A549 (cell line): ENCODE data around the gene NRXN3. TPM values are rescaled to one million over a fixed set of nuclear protein-coding genes. Genes with fewer than 3 reads are reported as not detected.

Experiments used
- ATAC-seq, 2 experiments: fragments of 200-7000 bp in 1 of 2; fragments of >200 bp in 1 of 2; cut with Nextera tagmentation in 1 of 2; cut with Tn5 transposase in 1 of 2; 3 replicates each; pipeline versions ENCODE4 v1.8.0 to v1.9.1; 2018 to 2020; ENCODE audit warnings: mild to moderate bottlenecking in 1 of 2, moderate library complexity in 1 of 2
- CTCF ChIA-PET: fragments of 300-600 bp; sonication (Branson Sonifier 250); formaldehyde crosslinking; extraction: SDS; loops from one replicate; lab custom pipeline; 2021; ENCODE audit warnings: antibody characterized with exemption, inconsistent platforms; lab: Yijun Ruan, JAX
- POLR2A ChIA-PET: fragments of 350-600 bp; formaldehyde crosslinking; extraction: SDS; loops from one replicate; lab custom pipeline; 2021; ENCODE audit warnings: antibody characterized with exemption, inconsistent platforms; lab: Yijun Ruan, JAX
- DNase-seq, 2 experiments: peaks; one replicate each; pipeline versions ENCODE4 v3.0.0 to v3.0.0-alpha.2; 2011 to 2016; ENCODE audit warnings: low read depth in 1 of 2, low spot score in 1 of 2
- FAIRE-seq: peaks from 2 replicates; lab custom pipeline; 2011; peaks lifted over from hg19 to GRCh38; lab: Jason Lieb, UNC
- H3K27ac ChIP-seq, 2 experiments: fragments of >200 bp; sonication (Bioruptor Twin); formaldehyde crosslinking; 3 replicates each; pipeline ENCODE4 v1.5.1; 2016 to 2017
- H3K4me1 ChIP-seq: fragments of >200 bp; sonication (Bioruptor Twin); formaldehyde crosslinking; 3 replicates; pipeline ENCODE4 v1.6.1; 2016
- H3K4me2 ChIP-seq: fragments of >200 bp; sonication (Bioruptor Twin); formaldehyde crosslinking; 3 replicates; pipeline ENCODE4 v1.6.1; 2016
- H3K4me3 ChIP-seq: fragments of >200 bp; sonication (Bioruptor Twin); formaldehyde crosslinking; 3 replicates; pipeline ENCODE4 v1.5.1; 2016
- H3K9me3 ChIP-seq: fragments of >200 bp; sonication (Bioruptor Twin); formaldehyde crosslinking; 3 replicates; pipeline ENCODE4 v1.6.1; 2016
- BHLHE40 ChIP-seq: IDR thresholded peaks from 2 replicates; pipeline ENCODE4 v1.6.1; 2012; ENCODE audit warnings: low read depth, low read length, inconsistent platforms
- CBX8 ChIP-seq: fragments of 200-600 bp; sonication (generic); IDR thresholded peaks from 2 replicates; pipeline ENCODE4 v1.6.1; 2016
- CHD4 ChIP-seq: fragments of 200-600 bp; sonication (generic); IDR thresholded peaks from 2 replicates; pipeline ENCODE4 v1.6.1; 2016; ENCODE audit warnings: antibody characterized with exemption, mild to moderate bottlenecking, borderline replicate concordance
- FOSB ChIP-seq: fragments of 250-450 bp; sonication (Bioruptor Pico); IDR thresholded peaks from 2 replicates; pipeline ENCODE4 v1.5.0; 2020; ENCODE audit warnings: mild to moderate bottlenecking, moderate library complexity
- HEYL ChIP-seq: fragments of 250-450 bp; sonication (Bioruptor Pico); IDR thresholded peaks from 2 replicates; pipeline ENCODE4 v1.8.0; 2021; ENCODE audit warnings: mild to moderate bottlenecking, moderate library complexity
- HOXA7 ChIP-seq: fragments of 250-450 bp; sonication (Bioruptor Pico); IDR thresholded peaks from 2 replicates; pipeline ENCODE4 v1.5.0; 2020; ENCODE audit warnings: mild to moderate bottlenecking, moderate library complexity
- JUNB ChIP-seq: fragments of >200 bp; sonication (Bioruptor Twin); formaldehyde crosslinking; IDR thresholded peaks from 2 replicates; pipeline ENCODE4 v1.6.1; 2016
- KDM5A ChIP-seq: fragments of 200-600 bp; sonication (generic); IDR thresholded peaks from 2 replicates; pipeline ENCODE4 v1.6.1; 2016; ENCODE audit warnings: antibody characterized with exemption, mild to moderate bottlenecking
- MAFK ChIP-seq: fragments of 450-650 bp; IDR thresholded peaks from 2 replicates; pipeline ENCODE4 v1.6.1; 2014; ENCODE audit not compliant: partially characterized antibody
- MAZ ChIP-seq: fragments of 150-350 bp; IDR thresholded peaks from 2 replicates; pipeline ENCODE4 v1.6.1; 2014; ENCODE audit warnings: antibody characterized with exemption, low read depth, low read length, borderline replicate concordance
- PHF8 ChIP-seq: fragments of 200-600 bp; sonication (generic); IDR thresholded peaks from 2 replicates; pipeline ENCODE4 v1.6.1; 2016; ENCODE audit warnings: low read depth, mild to moderate bottlenecking, antibody characterized with exemption, moderate library complexity, borderline replicate concordance
- POLR2A ChIP-seq: IDR thresholded peaks from 2 replicates; pipeline ENCODE4 v1.6.1; 2012; ENCODE audit warnings: mild to moderate bottlenecking, low read length
- RAD21 ChIP-seq, 2 experiments: fragments of >200 bp in 1 of 2; sonication (Bioruptor Twin) in 1 of 2; formaldehyde crosslinking in 1 of 2; IDR thresholded peaks in 1 of 2; conservative IDR thresholded peaks in 1 of 2; 2 replicates in 1 of 2; 3 replicates in 1 of 2; pipeline ENCODE4 v1.6.1; 2012 to 2018; ENCODE audit warnings: inconsistent platforms in 1 of 2
- RARB ChIP-seq: fragments of 250-450 bp; sonication (Bioruptor Pico); IDR thresholded peaks from 2 replicates; pipeline ENCODE4 v1.8.0; 2021; ENCODE audit warnings: mild to moderate bottlenecking, moderate library complexity
- RCOR1 ChIP-seq: fragments of 150-350 bp; IDR thresholded peaks from 2 replicates; pipeline ENCODE4 v1.6.1; 2014; ENCODE audit warnings: antibody characterized with exemption, low read length, low read depth
- RFX5 ChIP-seq: fragments of 450-650 bp; IDR thresholded peaks from 2 replicates; pipeline ENCODE4 v1.7.1; 2014; ENCODE audit warnings: antibody characterized with exemption, mild to moderate bottlenecking, moderate library complexity
- RNF2 ChIP-seq: fragments of 200-600 bp; sonication (generic); IDR thresholded peaks from 2 replicates; pipeline ENCODE4 v1.6.1; 2016; ENCODE audit warnings: low read depth, mild to moderate bottlenecking, antibody characterized with exemption, moderate library complexity, borderline replicate concordance
- SMC3 ChIP-seq: fragments of >200 bp; sonication (Bioruptor Twin); formaldehyde crosslinking; IDR thresholded peaks from 3 replicates; pipeline ENCODE4 v1.6.1; 2018; ENCODE audit warnings: inconsistent platforms
- SREBF2 ChIP-seq: fragments of 450-650 bp; IDR thresholded peaks from 2 replicates; pipeline ENCODE4 v1.6.1; 2014; ENCODE audit warnings: mild to moderate bottlenecking, moderate library complexity
- TFCP2L1 ChIP-seq: fragments of 250-450 bp; sonication (Bioruptor Pico); IDR thresholded peaks from 2 replicates; pipeline ENCODE4 v1.5.0; 2021; ENCODE audit warnings: mild to moderate bottlenecking
- WGBS: methylation state at CpG from one replicate; pipeline ENCODE4 v1.1.6; 2017; ENCODE audit errors: missing lambda C conversion rate; 5-methylcytosine and 5-hydroxymethylcytosine counted together
- polyA plus RNA-seq, 4 experiments: library from polyadenylated mRNA; depleted of rRNA in 3 of 4; stranded (reverse); fragments of >200 nt; fragmentation: RNase III in 1 of 4; extraction: RNeasy Plus Mini Kit Qiagen cat#74134 plus additional on column Dnase treatment in 1 of 4; gene quantifications; 2 replicates in 3 of 4; 3 replicates in 1 of 4; pipeline ENCODE4 v1.2.3, GENCODE V29; 2011 to 2017
- TF ChIP-seq, protein P1 (sequence below): IDR thresholded peaks from 2 replicates; pipeline ENCODE4 v1.6.1; 2012
- TF ChIP-seq, protein P2 (sequence below): IDR thresholded peaks from 2 replicates; pipeline ENCODE4 v1.6.1; 2012
- TF ChIP-seq, protein P3 (sequence below): fragments of >200 bp; sonication (Bioruptor Twin); formaldehyde crosslinking; IDR thresholded peaks from 2 replicates; pipeline ENCODE4 v1.6.1; 2016
- TF ChIP-seq, protein P4 (sequence below): IDR thresholded peaks from 2 replicates; pipeline ENCODE4 v1.6.1; 2012; ENCODE audit warnings: low read depth, borderline replicate concordance

The NRXN3 gene
- polyA plus RNA-seq, 2 of the 4 experiments (the other 2 are of a cell fraction): 0.62 to 2.3 TPM

DNA sequence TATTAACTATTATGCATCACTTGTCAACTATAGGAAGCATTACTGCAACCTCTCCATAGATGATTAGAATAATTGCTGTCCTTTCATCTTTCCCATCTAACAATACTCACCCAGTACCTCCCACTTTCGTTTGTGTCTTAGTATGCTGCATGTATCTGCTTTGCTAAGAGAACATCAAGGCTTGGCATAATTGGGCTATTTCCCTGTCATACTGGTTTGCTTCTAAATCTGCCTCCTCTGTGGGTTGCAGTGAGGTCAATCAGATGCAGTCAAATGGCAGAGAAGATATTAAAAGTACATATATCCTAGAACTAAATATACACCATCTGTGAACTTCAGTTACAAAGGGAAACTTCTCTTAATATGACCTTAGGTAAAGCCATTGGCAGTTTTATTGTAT is 1330.3 kb downstream of the NRXN3 start:
- FAIRE-seq (no peak), DNase-seq (no peak), ATAC-seq (no peak)
- Histone ChIP-seq H3K4me2 (no peak overlapping the region), H3K27ac (no peak overlapping the region), H3K4me1 (no peaks in the 10 kb centered on the region), H3K9me3 (no peaks in the 10 kb centered on the region)
- 0% methylated on average over 1 of the region's 1 CpG for WGBS
- TF ChIP-seq MAZ (no peak), POLR2A (no peak), HOXA7 (no peak), RARB (no peak), SREBF2 (no peak), KDM5A (no peak), PHF8 (no peak), SMC3 (no peak), JUNB (no peak)
- TF ChIP-seq, protein P1, sequence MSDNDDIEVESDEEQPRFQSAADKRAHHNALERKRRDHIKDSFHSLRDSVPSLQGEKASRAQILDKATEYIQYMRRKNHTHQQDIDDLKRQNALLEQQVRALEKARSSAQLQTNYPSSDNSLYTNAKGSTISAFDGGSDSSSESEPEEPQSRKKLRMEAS: no peak
- TF ChIP-seq, all 56 proteins: peak for 0
- ChIA-PET POLR2A (no interaction called here), CTCF (no interaction called here)
- no peak overlapping the region for H3K4me3 ChIP-seq

DNA sequence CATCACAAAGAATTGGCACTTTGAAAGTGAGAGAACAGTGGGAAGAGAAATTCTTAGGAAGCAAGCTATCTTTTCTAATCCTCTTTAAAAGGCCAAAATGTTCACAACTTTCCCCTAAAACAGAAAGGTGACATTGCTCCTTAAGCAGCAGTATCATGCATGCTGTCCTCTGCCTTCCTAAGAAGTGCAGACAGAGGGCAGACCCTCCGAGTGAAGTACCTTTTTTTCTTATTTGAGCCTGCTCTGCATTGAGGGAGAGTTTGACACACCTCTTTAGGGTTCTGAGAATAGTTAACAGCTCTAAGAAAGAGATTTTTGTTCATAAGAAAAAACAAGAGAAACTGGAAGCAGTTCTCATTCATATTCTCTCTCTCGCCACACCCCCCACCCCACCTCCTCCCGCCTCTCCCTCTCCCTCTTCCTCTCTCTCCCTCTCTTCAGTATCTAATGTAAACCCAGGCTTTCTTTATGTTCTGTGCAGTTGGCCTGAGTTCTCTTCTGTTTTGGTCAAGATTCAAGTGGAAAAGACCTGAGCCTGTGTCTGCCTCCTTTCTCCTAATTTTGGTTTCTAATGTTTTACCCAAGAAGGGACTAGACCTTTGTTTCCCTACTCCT is 1332.1 kb downstream of the NRXN3 start:
- ATAC-seq (no peak; a peak in 1 of 6 replicates), FAIRE-seq (no peak), DNase-seq (no peak)
- TF ChIP-seq RARB: no peak
- TF ChIP-seq MAFK: no peak
- TF ChIP-seq, protein P2, sequence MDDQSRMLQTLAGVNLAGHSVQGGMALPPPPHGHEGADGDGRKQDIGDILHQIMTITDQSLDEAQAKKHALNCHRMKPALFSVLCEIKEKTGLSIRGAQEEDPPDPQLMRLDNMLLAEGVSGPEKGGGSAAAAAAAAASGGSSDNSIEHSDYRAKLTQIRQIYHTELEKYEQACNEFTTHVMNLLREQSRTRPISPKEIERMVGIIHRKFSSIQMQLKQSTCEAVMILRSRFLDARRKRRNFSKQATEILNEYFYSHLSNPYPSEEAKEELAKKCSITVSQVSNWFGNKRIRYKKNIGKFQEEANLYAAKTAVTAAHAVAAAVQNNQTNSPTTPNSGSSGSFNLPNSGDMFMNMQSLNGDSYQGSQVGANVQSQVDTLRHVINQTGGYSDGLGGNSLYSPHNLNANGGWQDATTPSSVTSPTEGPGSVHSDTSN: no peak
- TF ChIP-seq SREBF2: no peak
- TF ChIP-seq CBX8: no peak
- TF ChIP-seq CHD4: no peak
- TF ChIP-seq SMC3: no peak
- TF ChIP-seq, protein P3, sequence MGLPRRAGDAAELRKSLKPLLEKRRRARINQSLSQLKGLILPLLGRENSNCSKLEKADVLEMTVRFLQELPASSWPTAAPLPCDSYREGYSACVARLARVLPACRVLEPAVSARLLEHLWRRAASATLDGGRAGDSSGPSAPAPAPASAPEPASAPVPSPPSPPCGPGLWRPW: no peak
- TF ChIP-seq TFCP2L1: no peak
- TF ChIP-seq FOSB (CRISPR knock-in tag): no peak
- no peak for TF ChIP-seq BHLHE40
- no peak for TF ChIP-seq RCOR1
- no peak for TF ChIP-seq HOXA7
- no peak for TF ChIP-seq HEYL (CRISPR knock-in tag)
- no peak for TF ChIP-seq RAD21 (conservative IDR thresholded peaks at IDR 0.05 in 1 of 2, IDR thresholded peaks at IDR 0.05 in 1 of 2)
- TF ChIP-seq RNF2: no peak
- TF ChIP-seq, protein P4, sequence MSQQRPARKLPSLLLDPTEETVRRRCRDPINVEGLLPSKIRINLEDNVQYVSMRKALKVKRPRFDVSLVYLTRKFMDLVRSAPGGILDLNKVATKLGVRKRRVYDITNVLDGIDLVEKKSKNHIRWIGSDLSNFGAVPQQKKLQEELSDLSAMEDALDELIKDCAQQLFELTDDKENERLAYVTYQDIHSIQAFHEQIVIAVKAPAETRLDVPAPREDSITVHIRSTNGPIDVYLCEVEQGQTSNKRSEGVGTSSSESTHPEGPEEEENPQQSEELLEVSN: no peak
- Histone ChIP-seq H3K9me3 (no peaks in the 10 kb centered on the region), H3K4me3 (no peak overlapping the region), H3K27ac (no peak overlapping the region), H3K4me2 (no peak overlapping the region), H3K4me1 (no peaks in the 10 kb centered on the region)
- CTCF ChIA-PET: no interaction called here
- WGBS: 31% methylated on average over 3 of the region's 3 CpGs
- POLR2A ChIA-PET: no interaction called here

DNA sequence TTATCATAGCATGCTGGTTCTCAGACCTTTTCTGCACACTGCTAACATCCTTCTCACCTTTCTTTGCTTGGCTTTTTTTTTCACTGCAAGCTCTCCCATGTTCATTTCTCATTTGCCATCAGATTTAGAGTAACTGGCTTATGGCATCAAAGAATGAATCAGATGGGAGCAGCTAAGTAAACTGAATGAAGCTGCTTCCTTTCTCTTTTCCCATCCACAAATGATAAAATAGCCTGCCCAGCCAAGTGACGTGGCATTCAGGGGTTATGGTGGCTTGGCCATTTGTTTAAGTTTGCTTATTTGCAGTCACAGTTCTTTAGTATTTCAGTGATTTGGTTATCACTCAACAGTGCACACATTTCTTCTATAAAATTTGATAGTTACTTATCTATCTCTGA is 1332.6 kb downstream of the NRXN3 start:
- TF ChIP-seq RARB (no peak), RAD21 (conservative IDR thresholded peaks at IDR 0.05 in 1 of 2, IDR thresholded peaks at IDR 0.05 in 1 of 2) (no peak), RFX5 (no peak)
- TF ChIP-seq, protein P2: no peak
- TF ChIP-seq, protein P1: no peak
- H3K4me3 ChIP-seq: no peak overlapping the region
- POLR2A ChIA-PET: no interaction called here
- H3K4me1 ChIP-seq: no peaks in the 10 kb centered on the region
- DNase-seq (no peak), ATAC-seq (no peak), FAIRE-seq (no peak)
- H3K4me2 ChIP-seq: no peak overlapping the region
- 13% methylated on average over 1 of the region's 1 CpG for WGBS
- CTCF ChIA-PET: no interaction called here
- no peak overlapping the region for H3K27ac ChIP-seq
- H3K9me3 ChIP-seq: no peaks in the 10 kb centered on the region
